Muscle of back (tissue), 13 donors: ENCODE results near the gene CCL1. TPM values are rescaled to one million over a fixed set of nuclear protein-coding genes. Genes with fewer than 3 reads are reported as not detected.

Source experiments
- DNase-seq, 3 donors: peaks; one replicate each; pipeline versions ENCODE4 v3.0.0 to v3.0.0-alpha.2; 2013
- long read RNA-seq, 9 donors: transcript quantifications; one replicate each; lab custom pipeline, GENCODE V29; 2026
- polyA plus RNA-seq, 10 donors: library from polyadenylated mRNA; unstranded; fragments of 120-200 nt; gene quantifications; one replicate each; pipeline ENCODE4 v1.2.1, GENCODE V29; 2013; ENCODE audit not compliant: insufficient read length in 10 of 10

The CCL1 gene, protein sequence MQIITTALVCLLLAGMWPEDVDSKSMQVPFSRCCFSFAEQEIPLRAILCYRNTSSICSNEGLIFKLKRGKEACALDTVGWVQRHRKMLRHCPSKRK
- not detected for polyA plus RNA-seq
- long read RNA-seq, donor 1: 0 reads
- long read RNA-seq, donor 2: 0 reads
- long read RNA-seq, donor 3: 0 reads
- long read RNA-seq, donor 4: 0 reads
- long read RNA-seq, donor 5: 0 reads
- long read RNA-seq, donor 6: 0 reads
- long read RNA-seq, donor 7: 0 reads
- long read RNA-seq, donor 8: 0 reads
- long read RNA-seq, donor 9: 0 reads

DNA sequence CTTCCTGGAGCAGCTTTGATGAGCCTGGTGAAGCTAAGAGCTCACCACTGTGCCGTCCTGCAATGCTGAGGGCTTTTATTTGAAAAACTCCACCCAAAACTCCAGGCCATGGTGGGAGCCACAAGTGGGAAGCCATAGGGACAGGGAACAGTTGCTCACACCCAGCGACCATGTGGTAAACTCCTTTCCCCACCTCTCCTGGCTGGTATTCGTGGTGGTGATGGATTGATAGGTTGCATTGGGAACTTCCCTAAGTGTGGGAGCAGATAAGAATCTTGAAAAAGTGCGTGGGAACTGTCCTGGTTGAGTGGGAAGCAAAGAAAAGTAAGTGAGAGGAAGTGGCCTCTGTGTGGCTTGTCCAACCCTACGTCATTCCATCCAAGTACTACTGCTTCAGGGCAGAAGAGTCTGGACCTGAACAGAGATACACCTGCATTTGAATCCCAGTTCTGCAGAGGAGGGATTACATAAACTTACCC, at the start of gene CCL1:
Gene CCL1 (minus strand): TSS at position 51 of the 479 bp plus-strand sequence. CDS start 72 bp downstream, outside the sequence.
- no peak for DNase-seq

DNA sequence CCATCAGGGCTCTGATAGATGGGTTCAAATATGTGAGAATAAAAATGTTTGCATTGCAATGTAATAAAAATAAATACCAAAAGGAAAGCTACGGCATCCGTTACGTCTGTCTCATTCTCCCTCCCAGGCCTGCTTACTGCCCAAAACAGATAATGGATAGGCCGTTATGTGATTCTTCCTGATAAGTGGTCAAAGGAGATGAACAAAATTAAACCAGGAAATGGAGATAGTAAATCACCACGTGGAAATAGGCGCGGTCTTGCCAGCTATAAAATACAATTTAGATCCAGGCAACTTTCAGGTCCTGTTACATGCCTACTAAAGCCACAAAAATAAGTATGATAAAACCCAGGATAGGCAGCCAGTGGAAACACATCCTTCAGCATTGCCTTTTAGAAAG, 49.5 kb upstream of the CCL1 start:
- DNase-seq: no peak

DNA sequence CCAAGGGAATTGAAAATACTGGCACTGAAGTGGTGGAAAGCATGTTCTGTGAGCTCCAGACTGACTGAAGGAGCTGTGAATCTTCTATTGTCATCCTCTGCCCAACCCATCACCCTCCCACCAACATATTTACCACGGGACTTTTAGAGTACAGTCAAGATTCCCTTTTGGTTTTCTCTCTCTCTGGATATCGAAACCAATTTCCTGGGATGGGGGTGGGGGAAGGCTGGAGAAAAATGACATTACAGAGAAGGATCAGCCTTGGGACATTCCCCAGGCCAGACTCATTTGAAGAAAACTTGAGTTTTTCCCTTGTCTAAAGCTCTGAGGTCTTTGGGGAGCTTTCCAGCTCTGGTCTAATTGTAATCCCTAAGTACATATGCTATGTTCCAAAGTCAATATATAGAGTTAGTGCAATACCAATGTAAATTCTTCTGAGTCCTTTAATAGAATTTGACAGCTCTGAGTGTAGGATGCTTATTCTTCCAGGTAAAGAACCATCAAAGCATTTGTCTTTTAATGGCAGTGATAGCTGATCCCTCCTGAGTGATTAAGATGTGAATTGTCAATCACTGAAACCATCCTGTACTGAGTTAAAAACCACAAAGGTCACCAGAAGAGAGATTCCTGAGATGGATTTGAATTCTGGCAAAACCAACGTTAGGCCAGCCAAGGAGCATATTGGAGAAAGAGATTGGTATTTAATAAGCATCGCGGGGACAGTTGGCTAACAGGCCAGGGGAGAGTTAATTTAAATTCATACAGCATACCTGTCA, 48.8 kb upstream of the CCL1 start:
- DNase-seq: no peak

DNA sequence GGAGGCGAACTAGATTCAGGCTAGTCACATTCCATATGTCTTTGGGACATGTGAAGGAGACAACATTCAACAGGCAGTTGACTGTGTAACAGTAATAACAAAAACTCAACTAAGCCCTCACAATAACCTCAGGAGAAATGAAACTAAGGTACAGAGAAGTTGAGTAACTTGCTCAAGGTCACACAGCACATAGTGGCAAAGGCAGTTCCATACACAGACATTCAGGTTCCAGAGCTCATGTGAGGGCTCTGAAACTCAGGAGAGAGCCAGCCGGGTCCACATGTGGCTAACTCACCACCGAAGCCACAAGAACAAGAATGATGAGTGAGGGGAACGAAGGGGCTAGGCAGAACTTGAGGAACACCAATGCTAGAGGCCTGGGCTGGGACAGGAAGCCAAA, 46.3 kb upstream of the CCL1 start:
- DNase-seq: no peak

DNA sequence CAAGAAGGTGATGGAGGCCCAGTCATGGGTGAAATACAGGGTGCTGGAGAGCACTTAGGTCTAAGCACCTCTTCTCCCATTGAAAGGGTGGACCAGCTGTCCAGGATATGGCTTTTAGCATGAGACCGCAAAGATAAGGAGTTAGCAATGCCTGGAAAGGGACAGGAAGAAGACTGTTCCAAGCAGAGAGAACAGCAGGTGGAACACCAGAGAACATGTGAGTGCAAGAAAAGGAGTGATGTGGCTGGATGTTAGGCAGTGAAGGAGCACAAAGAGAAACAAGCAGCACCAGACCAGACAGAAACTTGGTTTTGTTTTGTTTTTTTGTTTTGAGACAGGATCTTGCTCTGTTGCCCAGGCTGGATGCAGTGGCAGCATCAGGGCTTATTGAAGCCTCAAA, 45.4 kb upstream of the CCL1 start:
- DNase-seq: no peak

DNA sequence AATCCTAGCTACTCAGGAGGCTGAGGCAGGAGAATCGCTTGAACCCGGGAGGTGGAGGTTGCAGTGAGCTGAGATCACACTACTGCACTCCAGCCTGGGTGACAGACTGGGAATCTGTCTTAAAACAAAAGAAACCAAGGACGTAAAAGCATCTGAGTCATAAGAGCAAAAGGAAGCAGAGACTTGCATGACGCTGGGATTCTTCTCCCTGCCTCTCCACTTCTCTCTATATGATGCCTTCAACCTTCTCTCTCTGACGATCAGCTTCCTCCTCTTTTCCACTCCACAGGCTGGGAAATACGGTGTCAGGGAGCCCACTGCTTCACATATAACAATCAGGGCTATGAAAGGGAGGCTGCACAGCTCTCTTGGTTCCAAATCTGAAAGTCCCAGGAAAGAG, 43.2 kb upstream of the CCL1 start:
- no peak for DNase-seq

DNA sequence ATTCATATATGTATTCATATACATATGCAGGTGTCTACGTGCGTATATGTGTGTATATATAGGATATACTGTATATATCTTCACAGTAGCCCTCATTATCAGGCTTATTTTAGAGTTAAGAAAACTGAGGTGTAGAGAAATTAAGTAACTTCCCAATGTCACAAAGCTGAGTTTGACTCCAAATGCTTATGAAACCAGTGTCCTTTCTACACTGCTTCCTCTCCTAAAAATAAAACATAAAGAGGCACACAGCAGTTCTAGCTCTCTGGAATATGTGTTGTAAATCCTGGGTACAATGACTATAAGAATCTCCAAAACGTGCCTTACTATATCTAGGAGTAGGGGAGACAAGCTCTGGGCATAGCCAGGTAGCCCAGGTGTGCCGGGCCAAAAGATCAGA, 40.0 kb upstream of the CCL1 start:
- no peak for DNase-seq

DNA sequence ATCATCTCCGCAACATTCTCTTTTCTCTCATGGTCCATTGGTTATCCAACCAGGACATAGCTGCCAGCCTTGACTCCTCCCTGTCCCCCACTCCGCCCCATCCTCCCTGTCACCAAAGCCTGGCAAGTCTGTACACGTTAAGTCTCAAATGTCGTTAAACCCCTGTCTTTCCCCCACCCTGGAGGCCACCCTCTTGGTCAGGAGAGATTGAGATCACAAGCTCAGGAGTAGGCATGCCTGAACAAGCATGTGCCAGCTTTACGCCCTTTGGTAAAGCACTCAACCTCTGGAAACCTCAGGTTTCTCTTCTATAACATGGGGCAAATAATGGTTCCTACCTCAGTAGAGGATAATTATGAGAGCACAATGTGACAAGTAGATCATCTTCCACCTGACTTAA, 38.1 kb upstream of the CCL1 start:
- no peak for DNase-seq

DNA sequence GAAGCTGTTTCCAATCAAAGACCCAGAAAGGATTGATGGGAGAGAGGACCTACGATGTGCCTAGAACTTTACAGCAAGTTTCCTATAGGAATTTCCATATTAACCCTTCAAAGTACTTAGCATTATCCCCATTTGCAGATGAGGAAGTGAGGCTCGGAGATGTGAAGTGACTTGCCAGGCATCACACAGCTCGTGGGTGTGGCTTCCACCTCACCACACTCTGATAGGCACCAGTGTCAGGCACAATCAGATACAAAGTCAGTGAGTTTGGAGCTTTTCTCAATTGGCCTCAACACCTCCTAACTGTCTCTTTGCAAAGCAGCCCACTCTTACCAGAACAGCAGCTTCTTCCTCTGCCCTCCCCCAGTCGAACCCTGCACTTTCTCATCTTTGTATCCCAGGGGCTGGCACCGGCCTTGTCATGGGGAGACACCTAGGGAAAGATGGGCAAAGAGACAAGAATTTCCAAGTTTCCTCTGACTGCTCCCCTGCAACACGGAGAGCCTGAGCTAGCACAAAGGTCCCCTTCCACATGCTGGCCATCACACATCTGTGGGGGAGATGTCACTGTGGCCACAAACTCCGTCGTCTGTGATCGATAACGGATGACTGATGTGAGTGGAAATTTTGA, 37.4 kb upstream of the CCL1 start:
- no peak for DNase-seq

DNA sequence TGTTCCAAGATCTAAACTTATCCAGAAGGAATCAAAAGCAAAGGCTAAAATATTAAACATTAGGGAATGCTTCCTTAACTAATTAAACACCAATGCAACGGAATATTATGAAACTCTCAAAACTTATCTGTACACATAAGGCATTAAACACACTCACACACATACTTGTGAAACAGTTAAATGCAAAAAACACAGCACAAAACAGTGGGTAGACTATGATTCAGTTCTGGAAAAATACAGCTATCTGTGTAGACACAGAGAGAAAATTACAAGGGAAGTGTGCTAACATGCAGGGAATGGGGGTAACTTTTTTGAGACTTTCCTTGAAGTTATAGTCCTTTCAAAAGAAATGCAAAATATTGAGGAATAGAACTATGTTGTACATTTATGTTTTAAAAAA, 36.7 kb upstream of the CCL1 start:
- DNase-seq: no peak

DNA sequence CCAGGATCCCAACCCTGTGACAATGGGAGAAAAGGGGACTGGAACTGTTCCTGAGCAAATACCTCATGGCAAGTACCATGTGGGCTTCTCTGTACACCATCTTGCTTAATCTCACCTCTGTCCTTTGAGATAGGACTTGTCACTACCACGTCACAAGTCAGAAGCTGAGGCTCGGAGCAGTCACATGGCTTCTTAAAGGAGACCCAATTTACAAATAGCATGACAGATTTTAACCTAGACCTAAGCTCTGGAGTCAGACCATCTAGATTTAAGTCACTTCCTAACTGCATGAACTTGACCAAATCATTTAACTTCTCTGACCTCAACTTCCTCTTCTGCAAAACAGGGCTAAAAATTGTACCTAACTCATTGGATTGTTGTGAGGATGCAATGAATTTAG, 36.0 kb upstream of the CCL1 start:
- no peak for DNase-seq

DNA sequence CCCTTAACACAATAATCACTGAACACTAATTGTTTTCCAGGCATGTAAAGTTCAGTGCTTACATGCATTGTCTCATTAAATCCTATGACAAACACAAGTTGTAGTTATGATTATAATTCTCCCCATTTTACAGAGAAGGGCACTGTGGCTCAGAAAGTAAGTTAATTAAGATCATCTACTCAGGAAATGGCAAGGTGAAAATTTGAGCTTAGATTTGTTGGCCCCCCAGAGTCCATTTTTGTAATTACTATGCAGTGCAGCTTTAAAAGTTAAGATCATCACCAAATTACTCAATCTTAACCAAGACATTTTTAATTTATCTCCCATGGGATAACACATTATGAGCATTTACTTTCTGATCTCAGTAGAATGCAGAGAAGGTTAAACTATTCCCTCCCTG, 34.2 kb upstream of the CCL1 start:
- DNase-seq: no peak

DNA sequence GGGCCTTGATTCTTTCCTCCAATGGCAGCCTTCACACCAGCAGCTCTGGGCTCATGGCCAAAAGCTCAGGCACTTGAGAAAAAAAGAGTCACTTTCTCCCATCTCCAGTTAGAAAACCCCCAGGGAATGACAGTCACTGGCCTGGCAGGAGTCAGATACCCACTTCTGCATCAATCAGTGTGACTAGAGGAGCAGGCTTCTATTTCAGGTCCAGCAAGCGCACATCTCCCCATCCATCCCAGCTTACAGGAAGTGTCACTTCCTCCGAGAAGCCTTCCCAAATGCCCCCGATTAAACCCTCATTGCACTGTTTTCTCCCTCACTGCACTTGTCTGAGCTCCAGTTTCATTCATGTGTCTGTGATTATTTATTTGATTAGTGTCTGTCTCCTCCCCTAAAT, 30.4 kb upstream of the CCL1 start:
- DNase-seq: no peak

DNA sequence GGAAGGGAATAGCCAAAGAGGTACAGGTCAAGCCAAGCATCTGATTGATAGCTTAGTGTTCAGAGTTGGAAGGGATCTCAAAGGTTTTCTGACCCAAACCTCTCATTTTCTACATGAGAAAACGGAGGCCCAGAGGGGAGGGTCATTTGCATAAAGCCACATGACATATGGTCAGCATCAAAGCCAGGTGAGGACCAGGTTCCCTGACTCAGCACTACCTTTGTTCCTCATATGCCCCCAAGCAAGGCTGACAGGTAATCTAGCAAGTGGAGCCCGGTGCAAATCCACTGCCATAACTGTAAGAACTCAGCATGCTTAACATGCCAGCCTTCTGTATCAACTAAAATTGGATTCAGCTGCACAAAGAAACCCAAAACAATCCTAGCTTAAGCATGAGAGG, 28.2 kb upstream of the CCL1 start:
- DNase-seq: no peak

DNA sequence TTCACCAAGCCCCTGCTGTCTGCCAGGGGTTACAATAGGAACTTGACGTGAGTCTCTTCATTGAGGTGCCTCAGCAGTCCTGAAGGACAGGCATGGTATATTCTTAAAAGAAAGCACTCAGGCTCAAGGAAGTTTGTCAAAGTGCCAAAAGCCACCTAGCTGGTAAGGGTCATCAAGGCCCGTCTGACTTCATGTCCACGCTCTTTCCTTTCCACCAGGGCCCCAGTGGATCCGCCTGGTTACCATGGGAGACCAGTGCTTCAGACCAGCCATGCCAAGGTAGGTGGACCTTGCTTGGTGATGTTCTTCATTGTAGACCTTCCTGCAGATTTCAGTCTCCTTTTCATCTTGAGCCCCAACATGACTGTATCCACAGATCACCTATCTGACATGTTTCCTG, 27.6 kb upstream of the CCL1 start:
- DNase-seq: no peak

DNA sequence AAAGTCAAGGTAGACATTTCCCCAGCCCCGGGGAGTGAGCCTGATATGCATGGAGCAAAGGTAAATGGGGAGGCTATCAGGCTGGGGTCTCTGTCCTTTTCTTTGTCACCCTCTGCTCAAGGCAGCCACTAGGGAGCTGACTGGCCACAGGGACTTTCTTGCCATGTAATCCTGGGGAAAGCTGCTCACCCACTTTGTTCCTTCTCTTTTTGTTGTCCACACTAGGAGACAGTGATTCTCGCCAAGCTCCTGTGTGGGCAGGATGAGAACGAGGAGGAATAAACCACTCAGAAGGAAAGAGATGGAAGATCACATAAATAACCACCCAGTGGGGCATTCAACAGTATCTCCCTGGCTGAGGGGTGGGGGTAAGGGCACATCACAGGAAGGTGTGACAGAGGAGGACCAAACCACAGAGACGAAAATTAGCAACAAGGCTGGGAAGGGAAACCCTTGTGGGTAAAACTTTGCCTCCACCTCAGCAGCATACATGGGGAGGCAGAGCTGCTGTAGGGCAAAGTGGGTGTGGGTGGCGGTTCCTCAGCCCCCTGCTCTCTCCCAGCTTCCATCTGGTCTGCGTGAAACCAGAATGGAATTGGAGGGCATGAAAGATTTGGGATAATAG, 26.2 kb upstream of the CCL1 start:
- no peak for DNase-seq

DNA sequence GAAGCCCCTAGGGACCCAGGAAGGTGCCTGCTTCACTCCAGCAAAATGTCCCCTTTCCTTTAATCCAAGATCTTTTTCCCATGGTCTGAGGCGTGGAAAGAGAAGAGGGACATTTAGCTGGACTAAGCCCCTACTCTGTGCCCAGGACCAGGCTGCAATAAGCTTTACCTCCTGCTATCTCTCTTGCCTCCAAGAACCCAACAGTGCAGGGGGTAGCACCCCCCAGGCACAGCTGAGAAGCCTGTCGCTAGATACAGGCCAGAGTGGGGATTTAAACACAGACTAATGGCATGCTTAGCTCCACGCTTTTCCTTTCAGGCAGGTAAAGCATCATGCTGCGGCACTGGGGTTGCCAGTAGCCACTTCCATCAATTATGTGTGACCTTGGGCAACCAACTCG, 24.5 kb upstream of the CCL1 start:
- no peak for DNase-seq

DNA sequence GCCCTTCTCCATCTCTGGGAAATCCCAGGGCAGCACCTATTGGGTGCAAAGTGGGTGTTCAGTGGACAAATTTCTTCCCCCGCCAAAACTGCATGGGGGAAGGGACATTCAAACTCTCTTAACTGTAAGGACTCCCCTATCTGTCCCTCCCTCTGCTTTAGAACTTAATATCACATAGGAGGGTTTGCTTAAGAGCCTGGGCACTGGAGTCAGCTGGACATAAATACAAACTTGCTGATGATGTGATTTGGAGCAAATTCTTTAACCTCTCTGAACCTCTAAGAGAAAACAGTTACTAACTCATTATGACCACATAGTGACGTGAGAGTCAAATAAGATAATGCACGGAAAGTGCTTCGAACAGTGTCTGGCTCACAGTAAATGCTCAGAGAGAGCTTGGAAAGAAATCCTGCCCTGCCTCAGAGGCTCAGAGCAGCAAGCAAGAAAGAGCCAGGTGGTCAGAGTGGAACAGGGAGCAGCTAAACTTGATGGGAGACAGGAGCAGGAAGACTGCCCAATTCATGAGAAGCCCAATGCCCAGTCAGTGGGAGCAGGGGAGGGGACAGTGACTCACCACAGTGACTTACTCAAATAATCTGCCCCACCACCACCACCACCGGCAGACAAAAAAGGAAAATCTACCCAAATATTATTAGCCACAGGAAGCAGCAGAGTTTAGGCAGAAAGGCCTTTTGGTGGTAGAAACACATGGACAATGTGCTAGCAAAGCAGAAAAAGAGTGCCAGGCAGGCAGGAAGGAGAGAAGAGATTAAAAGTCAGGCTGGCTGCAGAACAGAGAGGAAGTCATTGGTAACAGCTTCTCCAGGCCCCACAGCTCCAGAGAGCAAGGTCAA, 23.9 kb upstream of the CCL1 start:
- DNase-seq: no peak

DNA sequence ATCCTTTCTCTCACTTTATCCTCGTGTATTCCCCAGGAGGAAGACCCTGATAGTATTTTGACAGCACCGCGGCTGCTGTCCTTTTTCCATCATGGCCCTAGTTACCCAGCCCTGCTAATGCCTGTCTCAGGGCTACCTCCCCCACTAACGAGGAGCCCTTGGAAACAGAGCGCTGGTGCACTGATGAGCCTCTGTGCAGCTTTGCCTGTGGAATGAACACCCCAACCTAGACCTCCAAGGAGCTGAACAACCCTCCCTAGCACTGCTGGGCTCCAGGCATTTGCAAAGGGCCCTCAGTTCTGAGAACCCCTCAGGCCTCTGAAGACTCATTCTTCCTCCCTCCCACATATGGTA, 23.3 kb upstream of the CCL1 start:
- no peak for DNase-seq

DNA sequence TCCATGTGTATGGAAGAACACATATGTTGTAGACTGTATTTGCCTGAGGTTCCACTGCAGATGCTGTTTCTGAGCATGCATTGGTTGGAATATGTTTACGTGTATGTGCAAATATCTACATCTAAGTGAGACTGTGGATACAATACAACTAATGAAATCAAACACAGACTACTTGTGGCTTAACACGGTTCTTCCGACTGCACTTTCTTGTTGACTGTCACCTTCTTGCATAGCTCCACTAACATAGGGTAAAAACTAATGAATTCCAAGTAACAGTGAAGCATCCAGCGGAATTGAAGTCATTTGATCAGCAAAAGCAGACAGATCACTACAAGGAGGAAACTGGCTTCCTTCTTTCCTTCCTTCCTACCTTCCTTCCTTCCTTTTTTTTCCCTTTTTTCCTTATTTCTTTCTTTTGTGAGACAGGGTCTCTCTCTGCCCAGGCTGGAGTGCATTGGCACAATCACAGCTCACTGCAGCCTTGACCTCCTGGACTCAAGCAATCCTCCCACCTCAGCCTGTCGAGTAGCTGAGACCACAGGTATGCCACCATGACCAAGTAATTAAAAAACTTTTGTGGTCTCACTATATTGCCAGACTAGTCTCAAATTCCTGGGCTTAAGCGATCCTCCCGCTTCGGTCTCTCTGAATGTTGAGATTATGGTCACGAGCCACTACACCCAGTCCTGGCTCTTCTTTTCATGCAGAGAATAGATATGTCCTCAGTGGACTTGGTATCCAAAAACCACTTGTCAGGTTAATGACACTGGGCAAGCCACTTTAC, 22.0 kb upstream of the CCL1 start:
- no peak for DNase-seq

DNA sequence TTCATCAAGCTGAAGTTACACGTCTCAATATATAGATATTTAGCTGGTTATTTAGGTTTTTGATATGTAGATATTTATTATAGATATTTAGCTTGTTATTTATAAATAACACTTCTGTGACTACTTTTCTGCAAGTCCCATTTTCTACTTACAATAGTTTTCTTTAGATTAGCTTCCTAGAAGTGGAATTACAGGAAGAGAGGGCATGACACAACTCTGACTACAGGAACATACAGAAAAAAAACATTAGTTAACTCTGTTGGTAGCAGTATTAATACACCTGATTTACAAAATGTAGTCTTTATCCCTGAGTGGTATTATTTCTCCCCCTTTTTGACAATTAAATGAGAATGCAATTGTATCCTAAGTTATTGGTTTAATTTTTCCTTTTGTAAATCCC, 21.2 kb upstream of the CCL1 start:
- DNase-seq: no peak
